Measurements from ENCODE around the gene GP1BA.

GRCh38 chr17:4933646-4934045 is 1.6 kb downstream of the GP1BA start:
- no peak for TF ChIP-seq CTCF (IDR thresholded peaks at IDR 0.05; ENCODE audit: low read depth, low read length, poor library complexity, severe bottlenecking)
- TF ChIP-seq EZH2phosphoT487 (IDR thresholded peaks at IDR 0.05; ENCODE audit: borderline replicate concordance, low read length): no peak
